Omental fat pad (tissue), 4 donors: ENCODE measurements around the gene ADAMTS13. TPM values are rescaled to one million over a fixed set of nuclear protein-coding genes. Genes with fewer than 3 reads are reported as not detected.
"Not testable (repeated sequence)": the region's sequence is repeated elsewhere in the genome, so short reads cannot be mapped to it uniquely, and the experiment has no call there.

Experiments
- ATAC-seq: fragments of 150-250 bp; one replicate; pipeline ENCODE4 v1.9.1; 2016; ENCODE audit warnings: mild to moderate bottlenecking, moderate library complexity; ENCODE audit not compliant: low FRiP score
- DNase-seq: peaks from one replicate; pipeline ENCODE4 v3.0.0-alpha.2; 2019; ENCODE audit warnings: low spot score
- CTCF ChIP-seq, 3 donors: fragments of 450-650 bp; IDR thresholded peaks; one replicate each; pipeline ENCODE4 v1.5.1; 2016 to 2017; ENCODE audit warnings: antibody characterized with exemption in 3 of 3, mild to moderate bottlenecking in 3 of 3, moderate library complexity in 2 of 3
- total RNA-seq, 4 donors: library from RNA; depleted of rRNA; stranded (reverse); fragments of >200 nt; gene quantifications; one replicate each; pipeline ENCODE4 v1.1.0, GENCODE V29; 2016

ADAMTS13 gene
- total RNA-seq, 4 donors from 2014 or later = 1.1 to 3.0 (median 1.2) TPM

GRCh38 chr9:133385452-133385851 lies 36.7 kb upstream of the ADAMTS13 start:
- DNase-seq (no peak), ATAC-seq (no peak)
- no peak for TF ChIP-seq CTCF (IDR thresholded peaks at IDR 0.05)

- no peak for DNase-seq
- no peak for ATAC-seq
- no peak for TF ChIP-seq CTCF (IDR thresholded peaks at IDR 0.05)
Observed at GRCh38 chr9:133386338-133386737, 35.8 kb upstream of the ADAMTS13 start.

GRCh38 chr9:133387680-133388079 lies 34.5 kb upstream of the ADAMTS13 start:
- TF ChIP-seq CTCF (IDR thresholded peaks at IDR 0.05) = no peak
- ATAC-seq (no peak), DNase-seq (no peak)

GRCh38 chr9:133389025-133389557 lies 33.1 kb upstream of the ADAMTS13 start:
- no peak for TF ChIP-seq CTCF (IDR thresholded peaks at IDR 0.05)
- ATAC-seq = no peak
- no peak for DNase-seq

GRCh38 chr9:133389562-133389961 lies 32.6 kb upstream of the ADAMTS13 start:
- TF ChIP-seq CTCF (IDR thresholded peaks at IDR 0.05) = no peak
- ATAC-seq = no peak

GRCh38 chr9:133390713-133391112 lies 31.5 kb upstream of the ADAMTS13 start:
- no peak for TF ChIP-seq CTCF (IDR thresholded peaks at IDR 0.05)
- DNase-seq (no peak), ATAC-seq (no peak)

More at GRCh38 chr9:133389562-133389961, 32.6 kb upstream of the ADAMTS13 start:
- no peak for DNase-seq

- not testable (repeated sequence) for ATAC-seq, DNase-seq
Observed at GRCh38 chr9:133391449-133391848, 30.7 kb upstream of the ADAMTS13 start.

- not testable (repeated sequence) for ATAC-seq, DNase-seq
Observed at GRCh38 chr9:133392308-133392707, 29.9 kb upstream of the ADAMTS13 start.
